SH-SY5Y (cell line): Measurements from ENCODE around the gene FBN1.

ENCODE experiments used
- GATA2 ChIP-seq: IDR thresholded peaks from 2 replicates; pipeline ENCODE4 v1.6.1; 2011; ENCODE audit warnings: mild to moderate bottlenecking, low read depth, low read length
- GATA3 ChIP-seq: IDR thresholded peaks from 2 replicates; pipeline ENCODE4 v1.6.1; 2011; ENCODE audit warnings: low read depth, mild to moderate bottlenecking, low read length, moderate library complexity

GRCh38 chr15:48584090-48584811 is 61.3 kb downstream of the FBN1 start:
- TF ChIP-seq GATA2 (no peak), GATA3 (no peak)
